Vagina (tissue), 2 donors: ENCODE data around the gene METTL1.
"Not testable (repeated sequence)": the region's sequence is repeated elsewhere in the genome, so short reads cannot be mapped to it uniquely, and the experiment has no call there.

Experiments
- POLR2A ChIP-seq, 2 donors: fragments of 450-650 bp; IDR thresholded peaks; one replicate each; pipeline ENCODE4 v1.6.1; 2017; ENCODE audit warnings: antibody characterized with exemption in 2 of 2, mild to moderate bottlenecking in 2 of 2, moderate library complexity in 2 of 2
- TF ChIP-seq, protein P1 (sequence below), 3 experiments: fragments of 450-650 bp in 2 of 3; fragments of 200-600 bp in 1 of 3; sonication (generic) in 1 of 3; IDR thresholded peaks; one replicate each; pipeline ENCODE4 v1.5.1; 2017 to 2019; ENCODE audit warnings: antibody characterized with exemption in 3 of 3, mild to moderate bottlenecking in 2 of 3, moderate library complexity in 2 of 3

GRCh38 chr12:57820119-57820518 lies 48.2 kb upstream of the METTL1 start:
- TF ChIP-seq, protein P1, sequence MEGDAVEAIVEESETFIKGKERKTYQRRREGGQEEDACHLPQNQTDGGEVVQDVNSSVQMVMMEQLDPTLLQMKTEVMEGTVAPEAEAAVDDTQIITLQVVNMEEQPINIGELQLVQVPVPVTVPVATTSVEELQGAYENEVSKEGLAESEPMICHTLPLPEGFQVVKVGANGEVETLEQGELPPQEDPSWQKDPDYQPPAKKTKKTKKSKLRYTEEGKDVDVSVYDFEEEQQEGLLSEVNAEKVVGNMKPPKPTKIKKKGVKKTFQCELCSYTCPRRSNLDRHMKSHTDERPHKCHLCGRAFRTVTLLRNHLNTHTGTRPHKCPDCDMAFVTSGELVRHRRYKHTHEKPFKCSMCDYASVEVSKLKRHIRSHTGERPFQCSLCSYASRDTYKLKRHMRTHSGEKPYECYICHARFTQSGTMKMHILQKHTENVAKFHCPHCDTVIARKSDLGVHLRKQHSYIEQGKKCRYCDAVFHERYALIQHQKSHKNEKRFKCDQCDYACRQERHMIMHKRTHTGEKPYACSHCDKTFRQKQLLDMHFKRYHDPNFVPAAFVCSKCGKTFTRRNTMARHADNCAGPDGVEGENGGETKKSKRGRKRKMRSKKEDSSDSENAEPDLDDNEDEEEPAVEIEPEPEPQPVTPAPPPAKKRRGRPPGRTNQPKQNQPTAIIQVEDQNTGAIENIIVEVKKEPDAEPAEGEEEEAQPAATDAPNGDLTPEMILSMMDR (IDR thresholded peaks at IDR 0.05): not testable (repeated sequence)
- not testable (repeated sequence) for TF ChIP-seq POLR2A (IDR thresholded peaks at IDR 0.05)
